NOMO-1 (cell line): ENCODE data around the gene EGFR.

Experiments
- DNase-seq, 2 experiments: peaks; one replicate each; lab custom pipeline; 2025; ENCODE audit not compliant: unreplicated experiment in 2 of 2; lab: John Stamatoyannopoulos, UW

Gene EGFR

GRCh38 chr7:55006499-55006898 lies 12.3 kb upstream of the EGFR start:
- no peak for DNase-seq

- no peak for DNase-seq
Measured at GRCh38 chr7:55013851-55014250, 5.0 kb upstream of the EGFR start.

- DNase-seq, result no peak
Measured at GRCh38 chr7:55016061-55016745, 2.6 kb upstream of the EGFR start.

DNA sequence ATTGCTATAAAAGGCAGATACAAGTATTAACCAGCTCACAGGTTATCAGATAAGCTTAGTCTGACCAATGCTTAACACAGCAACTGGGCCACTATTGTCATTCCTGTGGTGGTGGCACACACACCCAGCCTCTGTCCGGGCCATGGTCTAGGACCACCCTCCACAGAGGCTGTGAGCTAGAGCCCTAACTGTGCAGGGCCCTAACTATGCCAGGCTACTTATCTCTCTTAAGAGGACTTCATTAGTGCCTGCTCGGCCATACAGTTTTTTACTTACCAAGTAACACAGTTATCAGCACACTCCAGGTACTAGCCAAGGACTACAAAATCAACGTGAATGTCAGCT lies 2.1 kb upstream of the EGFR start:
- DNase-seq, result no peak

DNA sequence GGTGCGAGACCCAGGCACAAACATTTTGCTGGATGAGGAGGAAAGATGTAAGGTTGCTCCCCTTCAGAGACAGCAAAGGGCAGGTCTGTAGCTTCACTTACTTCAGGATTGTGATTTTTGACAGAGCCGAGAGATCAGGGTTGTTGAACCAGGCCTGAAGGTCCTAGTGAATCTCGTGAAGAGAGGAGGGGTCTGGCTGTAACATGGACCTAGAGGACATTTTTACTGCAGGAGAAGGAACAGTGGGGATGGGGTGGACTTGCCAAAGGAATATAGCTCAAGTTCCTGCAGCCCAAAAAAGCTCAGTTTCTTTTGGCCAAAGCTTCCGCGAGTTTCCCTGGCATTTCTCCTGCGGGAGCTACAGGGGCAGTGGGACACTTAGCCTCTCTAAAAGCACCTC lies 976 bp upstream of the EGFR start:
- DNase-seq, result no peak

DNA sequence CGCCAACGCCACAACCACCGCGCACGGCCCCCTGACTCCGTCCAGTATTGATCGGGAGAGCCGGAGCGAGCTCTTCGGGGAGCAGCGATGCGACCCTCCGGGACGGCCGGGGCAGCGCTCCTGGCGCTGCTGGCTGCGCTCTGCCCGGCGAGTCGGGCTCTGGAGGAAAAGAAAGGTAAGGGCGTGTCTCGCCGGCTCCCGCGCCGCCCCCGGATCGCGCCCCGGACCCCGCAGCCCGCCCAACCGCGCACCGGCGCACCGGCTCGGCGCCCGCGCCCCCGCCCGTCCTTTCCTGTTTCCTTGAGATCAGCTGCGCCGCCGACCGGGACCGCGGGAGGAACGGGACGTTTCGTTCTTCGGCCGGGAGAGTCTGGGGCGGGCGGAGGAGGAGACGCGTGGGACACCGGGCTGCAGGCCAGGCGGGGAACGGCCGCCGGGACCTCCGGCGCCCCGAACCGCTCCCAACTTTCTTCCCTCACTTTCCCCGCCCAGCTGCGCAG lies 424 bp downstream of the EGFR start:
- DNase-seq, result no peak

DNA sequence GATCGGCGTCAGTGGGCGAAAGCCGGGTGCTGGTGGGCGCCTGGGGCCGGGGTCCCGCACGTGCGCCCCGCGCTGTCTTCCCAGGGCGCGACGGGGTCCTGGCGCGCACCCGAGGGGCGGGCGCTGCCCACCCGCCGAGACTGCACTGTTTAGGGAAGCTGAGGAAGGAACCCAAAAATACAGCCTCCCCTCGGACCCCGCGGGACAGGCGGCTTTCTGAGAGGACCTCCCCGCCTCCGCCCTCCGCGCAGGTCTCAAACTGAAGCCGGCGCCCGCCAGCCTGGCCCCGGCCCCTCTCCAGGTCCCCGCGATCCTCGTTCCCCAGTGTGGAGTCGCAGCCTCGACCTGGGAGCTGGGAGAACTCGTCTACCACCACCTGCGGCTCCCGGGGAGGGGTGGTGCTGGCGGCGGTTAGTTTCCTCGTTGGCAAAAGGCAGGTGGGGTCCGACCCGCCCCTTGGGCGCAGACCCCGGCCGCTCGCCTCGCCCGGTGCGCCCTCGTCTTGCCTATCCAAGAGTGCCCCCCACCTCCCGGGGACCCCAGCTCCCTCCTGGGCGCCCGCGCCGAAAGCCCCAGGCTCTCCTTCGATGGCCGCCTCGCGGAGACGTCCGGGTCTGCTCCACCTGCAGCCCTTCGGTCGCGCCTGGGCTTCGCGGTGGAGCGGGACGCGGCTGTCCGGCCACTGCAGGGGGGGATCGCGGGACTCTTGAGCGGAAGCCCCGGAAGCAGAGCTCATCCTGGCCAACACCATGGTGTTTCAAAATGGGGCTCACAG lies 1.1 kb downstream of the EGFR start:
- no peak for DNase-seq

- no peak for DNase-seq
Measured at GRCh38 chr7:55020466-55020871, 1.7 kb downstream of the EGFR start.

DNA sequence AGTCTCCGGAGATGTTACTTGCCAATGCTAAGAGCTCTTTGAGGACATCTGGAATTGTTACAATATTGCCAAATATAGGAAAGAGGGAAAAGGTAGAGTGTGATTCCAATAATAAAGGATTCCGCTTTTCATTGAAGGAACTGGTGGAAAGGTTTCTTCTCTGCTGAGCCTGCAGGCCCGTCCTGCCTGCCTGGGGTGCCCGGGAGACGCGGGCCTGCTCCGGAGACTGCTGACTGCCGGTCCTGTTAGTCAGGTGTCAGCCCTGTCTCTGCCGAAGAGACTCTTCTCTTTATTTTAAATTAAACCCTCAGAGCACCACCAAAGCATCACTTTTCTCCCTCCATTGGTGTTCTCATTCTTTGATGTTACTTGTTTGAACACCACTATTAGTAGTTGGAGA lies 2.2 kb downstream of the EGFR start:
- no peak for DNase-seq

GRCh38 chr7:55022002-55022985 lies 3.5 kb downstream of the EGFR start:
- DNase-seq, result no peak

DNA sequence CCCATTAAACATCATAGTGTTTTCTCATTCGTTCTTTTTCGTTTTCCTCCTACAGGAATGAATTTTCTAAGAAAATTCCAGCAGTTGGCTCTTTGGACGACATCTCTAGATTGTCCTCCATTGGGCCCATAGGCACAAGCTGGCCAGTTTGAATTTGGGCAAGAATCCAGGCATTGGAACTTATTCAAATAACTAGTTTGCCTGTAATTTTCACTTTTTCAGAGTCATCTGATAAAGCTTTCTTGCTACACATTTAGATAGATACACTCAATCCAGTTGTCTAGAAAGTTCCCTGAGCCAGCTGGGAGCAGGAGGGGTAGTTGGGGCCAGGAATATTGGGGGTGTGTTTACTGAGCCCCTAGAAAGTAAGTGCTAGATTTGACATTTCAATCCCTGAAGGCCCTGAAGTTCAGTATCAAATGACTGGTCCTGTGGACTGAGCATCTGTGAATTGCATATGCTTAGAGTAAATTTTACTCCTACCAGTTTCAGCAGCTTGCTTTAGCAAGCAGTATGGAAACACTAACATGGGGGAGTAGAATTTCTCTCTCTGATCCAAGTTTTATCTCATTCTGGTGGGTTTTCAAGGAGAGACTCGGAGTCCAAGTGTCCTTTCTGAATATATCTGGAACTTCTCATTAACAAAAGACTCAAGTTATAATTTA lies 5.2 kb downstream of the EGFR start:
- DNase-seq, result no peak

DNA sequence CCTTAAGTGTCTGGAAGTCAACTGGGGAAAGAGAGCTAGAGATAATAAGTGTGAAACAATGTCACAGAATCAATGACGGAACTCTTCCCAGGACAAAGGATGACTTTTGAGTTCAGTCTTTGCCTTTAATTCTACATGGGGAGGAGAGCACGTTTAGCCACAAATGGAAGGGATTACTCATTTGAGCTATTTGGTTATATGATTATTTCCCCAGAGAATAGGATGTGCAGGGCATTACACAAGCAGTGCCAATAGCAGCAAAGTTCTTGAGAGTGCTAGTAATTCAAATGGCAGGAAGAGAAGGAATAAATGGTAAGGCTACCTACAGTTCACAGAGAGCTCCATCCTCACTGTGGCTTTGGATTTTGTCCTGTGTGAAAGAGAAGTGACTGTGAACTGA lies 6.0 kb downstream of the EGFR start:
- DNase-seq, result no peak

DNA sequence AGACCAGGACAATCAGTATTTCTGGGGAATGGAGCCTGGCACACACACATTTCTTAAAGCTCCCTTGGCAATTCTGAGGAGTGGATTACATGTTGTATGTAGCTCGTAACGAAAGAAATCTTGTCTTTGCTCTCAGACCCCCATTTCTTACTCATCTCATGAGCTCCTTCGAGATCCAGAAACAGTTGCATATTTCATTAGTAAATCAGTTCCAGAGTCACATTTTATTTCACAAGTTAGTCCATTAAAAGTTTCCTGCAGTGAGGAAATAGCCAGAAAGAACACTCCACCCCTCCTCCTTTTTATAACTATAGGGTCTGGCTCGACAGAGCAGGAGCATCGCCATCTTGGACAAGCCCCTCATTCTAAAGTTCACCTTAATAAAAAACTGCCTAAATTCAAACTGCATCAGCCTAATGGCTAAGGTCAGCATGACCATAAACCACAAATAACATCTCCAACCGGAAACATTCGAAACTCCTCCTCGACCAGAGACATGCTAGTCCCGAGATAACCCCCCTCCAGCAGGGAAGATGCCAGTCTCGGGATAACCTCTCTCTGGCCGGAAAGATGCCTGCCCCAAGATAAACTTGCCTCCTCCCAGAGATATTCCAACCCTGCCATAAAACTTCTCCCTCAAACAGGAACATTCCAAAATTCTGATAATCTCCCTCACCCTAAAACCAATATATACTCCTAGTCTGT lies 7.4 kb downstream of the EGFR start:
- no peak for DNase-seq

DNA sequence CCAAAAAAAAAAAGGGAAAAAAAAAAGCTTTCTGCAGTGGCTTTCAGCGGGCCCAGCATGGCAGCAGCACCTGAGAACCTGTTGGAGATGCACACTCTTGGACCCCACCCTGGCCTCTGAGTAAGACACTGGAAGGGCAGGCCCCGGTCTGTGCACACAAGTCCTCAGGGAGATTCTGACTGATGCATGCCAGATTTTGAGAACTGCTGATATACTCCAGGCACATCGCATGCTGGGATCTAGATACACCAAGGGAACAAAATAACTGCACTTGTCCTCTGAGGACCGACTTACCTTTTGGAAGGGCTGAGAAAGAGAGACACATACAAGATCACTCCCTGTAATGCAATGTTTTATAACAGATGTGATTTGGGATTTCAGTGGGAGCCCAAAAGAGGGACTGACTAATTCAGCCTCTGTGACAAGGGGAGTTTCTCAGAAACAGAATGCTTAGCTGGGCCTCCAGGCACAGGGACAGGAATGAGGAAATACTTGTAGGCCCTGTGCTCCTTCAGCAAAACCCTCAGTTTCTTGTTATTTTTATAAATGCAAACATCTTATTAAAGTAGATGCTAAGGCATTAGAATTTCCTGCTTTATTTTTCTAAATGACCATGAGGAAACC lies 8.2 kb downstream of the EGFR start:
- no peak for DNase-seq

DNA sequence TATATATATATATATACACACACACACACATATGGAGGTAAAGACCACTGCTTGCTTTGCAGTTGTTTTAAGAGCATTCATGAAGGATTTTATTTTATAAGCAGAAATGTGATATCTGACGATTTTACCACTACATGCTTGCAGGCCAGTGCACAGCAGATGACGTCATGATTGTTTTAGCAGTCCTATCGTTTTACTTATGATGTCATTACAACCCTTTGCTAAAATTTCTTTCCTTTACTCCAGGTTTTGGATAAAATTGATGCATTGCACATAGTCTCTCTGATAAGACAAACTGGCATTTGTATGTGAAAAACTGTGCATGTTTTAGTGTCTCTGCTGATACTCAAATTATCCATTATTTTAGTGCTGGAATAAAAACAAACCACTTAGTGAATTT lies 9.2 kb downstream of the EGFR start:
- no peak for DNase-seq

DNA sequence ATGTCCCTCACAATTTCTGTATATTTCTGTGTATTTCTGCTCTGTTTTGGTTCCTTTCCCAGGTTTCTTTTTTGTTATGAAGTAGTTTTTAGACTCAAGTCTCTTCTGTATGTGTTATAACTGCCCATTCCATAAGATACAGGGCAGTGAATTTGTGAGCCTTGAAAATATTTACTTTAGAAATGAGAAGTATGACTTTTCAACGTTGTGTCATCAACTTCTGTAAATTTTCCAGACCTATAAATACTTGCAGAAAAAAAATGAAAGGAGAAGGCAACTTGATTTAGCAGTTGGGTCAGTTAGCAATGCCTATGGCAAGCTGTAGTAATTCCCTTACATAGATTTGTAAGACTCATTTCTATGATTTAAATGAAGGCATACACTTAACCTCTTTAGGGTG lies 11.5 kb downstream of the EGFR start:
- no peak for DNase-seq

- no peak for DNase-seq
Measured at GRCh38 chr7:55031075-55031474, 12.3 kb downstream of the EGFR start.

DNA sequence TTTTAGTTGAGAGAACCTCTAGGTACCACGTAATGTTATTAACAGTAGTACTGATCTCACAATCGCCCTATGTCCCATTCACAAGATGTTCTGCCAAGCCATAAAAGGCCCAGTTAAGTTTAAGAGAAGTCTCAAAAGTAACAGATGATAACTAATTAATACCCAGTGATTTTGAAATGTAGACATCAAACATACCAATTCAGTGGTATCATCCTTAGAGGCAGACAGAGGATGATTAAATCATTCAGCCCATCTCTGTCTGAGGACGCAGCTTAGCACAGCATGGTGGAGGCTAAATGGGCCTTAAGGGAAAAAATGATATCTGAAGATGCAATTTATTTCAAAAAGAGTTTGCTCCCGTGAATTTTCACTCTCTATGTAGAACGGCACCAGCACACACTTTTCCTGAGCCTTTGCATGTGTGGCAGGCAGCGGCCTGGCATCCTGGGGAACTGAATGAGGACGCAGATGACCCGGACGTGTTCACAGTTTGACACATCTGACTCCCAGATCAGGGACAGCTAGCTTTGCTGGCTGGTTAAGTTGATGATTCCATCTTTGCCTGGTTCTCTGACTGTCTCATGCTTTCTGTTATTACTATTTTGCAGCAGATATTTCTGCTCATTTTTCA lies 13.4 kb downstream of the EGFR start:
- no peak for DNase-seq

DNA sequence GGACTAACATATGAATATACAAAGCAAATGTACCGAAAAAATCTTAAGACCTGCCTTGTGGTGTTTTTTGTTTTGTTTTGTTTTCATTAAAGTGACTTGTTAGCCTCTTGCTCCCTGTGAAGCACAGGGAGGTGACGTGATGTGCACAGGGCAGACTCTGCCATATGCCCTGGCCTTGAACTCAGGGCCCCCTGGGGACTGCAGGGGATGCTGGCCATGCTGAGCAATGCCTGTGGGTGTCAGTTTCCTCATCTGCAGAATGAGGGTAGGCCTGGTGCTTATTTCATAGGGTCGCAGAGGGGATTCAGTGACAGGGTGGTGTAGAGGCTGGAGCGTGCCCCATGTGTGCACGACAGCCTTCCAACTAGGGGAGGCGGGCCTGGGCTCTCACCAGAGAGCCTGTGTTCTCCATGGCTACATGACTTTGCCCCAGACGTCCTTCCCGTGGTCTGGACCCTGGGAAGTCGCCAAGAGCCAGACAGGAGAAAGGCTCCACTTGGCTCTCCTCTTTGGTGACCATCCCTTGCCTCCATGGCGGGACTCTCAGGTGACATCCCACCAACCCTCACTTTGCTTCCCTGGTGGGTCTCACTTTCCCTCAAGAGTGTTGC lies 14.5 kb downstream of the EGFR start:
- no peak for DNase-seq
